Measurements from ENCODE around the gene CCDC178. TPM values are rescaled to one million over a fixed set of nuclear protein-coding genes. Genes with fewer than 3 reads are reported as not detected.

CCDC178 gene
- total RNA-seq, 1 experiment from 2014 or later = not detected

DNA sequence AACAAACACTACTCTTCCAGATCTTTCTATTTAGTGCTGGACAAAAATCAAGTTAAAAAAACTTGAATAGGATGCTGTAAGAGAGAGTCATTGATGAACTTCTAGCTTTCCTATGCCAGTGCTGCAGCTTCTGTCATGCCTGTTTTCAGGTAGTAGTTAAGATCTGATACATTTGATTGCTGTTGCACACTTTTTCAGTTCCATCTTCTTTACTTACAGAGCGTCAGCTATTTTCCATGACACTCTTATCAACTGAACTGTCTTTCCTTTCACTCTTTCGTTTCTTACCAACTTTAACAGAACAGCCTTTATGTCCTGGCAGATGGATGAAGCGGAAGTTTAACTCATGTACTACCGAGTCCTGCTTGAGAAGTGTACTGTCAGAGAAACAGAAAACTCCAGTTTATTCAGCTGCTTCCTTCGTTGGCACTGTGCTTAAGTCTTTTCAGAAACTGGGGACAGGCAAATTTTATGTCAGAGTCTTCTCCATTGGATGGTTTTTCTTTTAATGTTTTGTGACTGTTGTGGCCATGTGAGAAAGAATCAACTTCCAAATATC, 521.8 kb downstream of the CCDC178 start:
- no peak overlapping the region for H3K9ac ChIP-seq (ENCODE audit: low read length)
- H2AFZ ChIP-seq (ENCODE audit: low read depth, low read length, poor library complexity, severe bottlenecking) = no peak overlapping the region
- ChIA-PET POLR2A (no interaction called here), CTCF (no interaction called here), RAD21 (ENCODE audit: low non-redundant PET in 1 of 2, low total read pairs in 2 of 2, uncharacterized antibody in 2 of 2, unreplicated experiment in 2 of 2) (no interaction called here)
- H4K20me1 ChIP-seq (ENCODE audit: insufficient read depth) = no peaks in the 10 kb centered on the region
- no peaks in the 10 kb centered on the region; a peak in 1 of 4 replicates for H3K9me3 ChIP-seq (ENCODE audit: control insufficient read depth in 1 of 2, insufficient read depth in 1 of 2, low read depth in 1 of 2, low read length in 2 of 2)
- H3K4me2 ChIP-seq (ENCODE audit: low read length) = no peak overlapping the region
- no peak overlapping the region for H3K27ac ChIP-seq (ENCODE audit: low read depth, low read length)
- H3K9me2 ChIP-seq (ENCODE audit: insufficient read depth) = no peaks in the 10 kb centered on the region
- H3K4me1 ChIP-seq (ENCODE audit: control insufficient read depth in 1 of 2, insufficient read depth in 2 of 2, low read length in 2 of 2) = 0 out of 4 replicates have a peak, but pooled peaks cover 0 to 2% of the 10 kb centered on the region in 2 experiments
- H3K79me2 ChIP-seq (ENCODE audit: insufficient read depth, low read length) = no peaks in the 10 kb centered on the region
- H3K4me3 ChIP-seq (replicated peaks in 1 of 2; ENCODE audit: low read depth in 1 of 2, low read length in 2 of 2) = no peak overlapping the region
- no TSS peak for BruUV-seq (replicated peaks)
- intact Hi-C loops (cut with micrococcal nuclease) = no loop called here
- H3K36me3 ChIP-seq (ENCODE audit: control insufficient read depth in 1 of 2, insufficient read depth in 2 of 2, low read length in 2 of 2) = no peaks in the 10 kb centered on the region
- TF ChIP-seq TCF7L2 (IDR thresholded peaks at IDR 0.05; ENCODE audit: borderline replicate concordance, extremely low read depth, insufficient read depth, insufficient read length) (no peak), CEBPB (IDR thresholded peaks at IDR 0.05; ENCODE audit: low read depth) (no peak), ZFX (IDR thresholded peaks at IDR 0.05) (no peak), YY1 (IDR thresholded peaks at IDR 0.05; ENCODE audit: extremely low read depth, insufficient replicate concordance, low read depth, low read length) (no peak), ZBTB33 (IDR thresholded peaks at IDR 0.05; ENCODE audit: extremely low read depth, insufficient replicate concordance, low read length) (no peak), JUND (IDR thresholded peaks at IDR 0.05) (no peak), CBX3 (IDR thresholded peaks at IDR 0.05; ENCODE audit: low read depth) (no peak), EZH2 (IDR thresholded peaks at IDR 0.05) (no peak), CTCF (IDR thresholded peaks at IDR 0.05 in 2 of 3, conservative IDR thresholded peaks at IDR 0.05 in 1 of 3; ENCODE audit: borderline replicate concordance in 1 of 3, insufficient read depth in 1 of 3, low read depth in 2 of 3, low read length in 2 of 3) (no peak), EGR1 (IDR thresholded peaks at IDR 0.05; ENCODE audit: low read depth) (no peak), ATF3 (IDR thresholded peaks at IDR 0.05) (no peak), SP1 (IDR thresholded peaks at IDR 0.05; ENCODE audit: low read depth) (no peak), ZNF274 (IDR thresholded peaks at IDR 0.05; ENCODE audit: low read depth, low read length) (no peak), MAX (IDR thresholded peaks at IDR 0.05) (no peak), ELF1 (IDR thresholded peaks at IDR 0.05; ENCODE audit: borderline replicate concordance, low read depth) (no peak)
- DNase-seq (ENCODE audit: low read depth, low spot score) (no peak), ATAC-seq (no peak)
- no peaks in the 10 kb centered on the region for H3K27me3 ChIP-seq (ENCODE audit: insufficient read depth, low read length)

Measured in HCT116 (cell line).